ENCODE data around the gene CD68. TPM values are rescaled to one million over a fixed set of nuclear protein-coding genes. Genes with fewer than 3 reads are reported as not detected.
A peak's percentile ranks its signal among the peaks of the same experiment; 100 is the strongest.

Gene CD68
- total RNA-seq, 1 donor from 2014 or later = 0.49 TPM

GRCh38 chr17:7552621-7553051 lies 26.8 kb upstream of the CD68 start:
- Mint-ChIP-seq H3K4me1 (peaks cover 11% of the 10 kb centered on the region), H3K27ac (ENCODE audit: unreplicated experiment) (peak overlapping the region; percentile 76), H3K27me3 (ENCODE audit: low read depth) (peaks cover 9% of the 10 kb centered on the region), H3K36me3 (ENCODE audit: low read depth) (no peaks in the 10 kb centered on the region), H3K4me3 (no peak overlapping the region), H3K9me3 (no peaks in the 10 kb centered on the region)
- TF ChIP-seq, protein P1, sequence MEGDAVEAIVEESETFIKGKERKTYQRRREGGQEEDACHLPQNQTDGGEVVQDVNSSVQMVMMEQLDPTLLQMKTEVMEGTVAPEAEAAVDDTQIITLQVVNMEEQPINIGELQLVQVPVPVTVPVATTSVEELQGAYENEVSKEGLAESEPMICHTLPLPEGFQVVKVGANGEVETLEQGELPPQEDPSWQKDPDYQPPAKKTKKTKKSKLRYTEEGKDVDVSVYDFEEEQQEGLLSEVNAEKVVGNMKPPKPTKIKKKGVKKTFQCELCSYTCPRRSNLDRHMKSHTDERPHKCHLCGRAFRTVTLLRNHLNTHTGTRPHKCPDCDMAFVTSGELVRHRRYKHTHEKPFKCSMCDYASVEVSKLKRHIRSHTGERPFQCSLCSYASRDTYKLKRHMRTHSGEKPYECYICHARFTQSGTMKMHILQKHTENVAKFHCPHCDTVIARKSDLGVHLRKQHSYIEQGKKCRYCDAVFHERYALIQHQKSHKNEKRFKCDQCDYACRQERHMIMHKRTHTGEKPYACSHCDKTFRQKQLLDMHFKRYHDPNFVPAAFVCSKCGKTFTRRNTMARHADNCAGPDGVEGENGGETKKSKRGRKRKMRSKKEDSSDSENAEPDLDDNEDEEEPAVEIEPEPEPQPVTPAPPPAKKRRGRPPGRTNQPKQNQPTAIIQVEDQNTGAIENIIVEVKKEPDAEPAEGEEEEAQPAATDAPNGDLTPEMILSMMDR (conservative IDR thresholded peaks at IDR 0.05) = no peak
- DNase-seq (ENCODE audit: low read depth, low spot score) = no peak

DNA sequence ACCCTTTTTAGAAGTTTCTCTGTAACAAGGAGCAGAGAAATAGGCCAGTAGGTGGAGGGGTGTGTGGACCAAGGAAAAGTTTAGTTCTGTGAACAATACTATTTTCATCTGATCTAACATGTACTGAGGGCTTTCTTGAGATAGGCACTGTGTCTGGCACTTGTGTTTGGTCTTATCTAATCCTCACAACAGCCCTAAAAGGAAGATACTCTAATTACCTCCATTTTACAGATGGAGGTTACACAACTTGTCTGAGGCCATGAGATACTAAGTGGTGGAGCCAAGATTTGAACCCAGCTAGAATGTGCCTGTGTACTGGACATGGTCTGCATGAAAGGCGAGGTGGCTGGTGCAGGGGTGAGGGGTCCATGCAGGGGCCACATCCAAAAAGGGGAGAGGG lies 26.1 kb upstream of the CD68 start:
- peaks cover 7% of the 10 kb centered on the region for H3K27me3 Mint-ChIP-seq (ENCODE audit: low read depth)
- no peaks in the 10 kb centered on the region for H3K36me3 Mint-ChIP-seq (ENCODE audit: low read depth)
- TF ChIP-seq, protein P1 (conservative IDR thresholded peaks at IDR 0.05) = no peak
- peaks cover 15% of the 10 kb centered on the region for H3K4me1 Mint-ChIP-seq
- no peak overlapping the region for H3K4me3 Mint-ChIP-seq
- no peak for DNase-seq (ENCODE audit: low read depth, low spot score)
- no peaks in the 10 kb centered on the region for H3K9me3 Mint-ChIP-seq
- H3K27ac Mint-ChIP-seq (ENCODE audit: unreplicated experiment) = no peak overlapping the region

- Mint-ChIP-seq H3K4me1 (peaks cover 15% of the 10 kb centered on the region), H3K4me3 (peak overlapping the region; percentile 9), H3K9me3 (no peaks in the 10 kb centered on the region), H3K27ac (ENCODE audit: unreplicated experiment) (no peak overlapping the region), H3K36me3 (ENCODE audit: low read depth) (no peaks in the 10 kb centered on the region), H3K27me3 (ENCODE audit: low read depth) (peaks cover 5% of the 10 kb centered on the region)
- TF ChIP-seq, protein P1 (conservative IDR thresholded peaks at IDR 0.05) = peak; percentile 31
- no peak for DNase-seq (ENCODE audit: low read depth, low spot score)
These were observed 24.0 kb upstream of the CD68 start for GRCh38 chr17:7555320-7555948.

DNA sequence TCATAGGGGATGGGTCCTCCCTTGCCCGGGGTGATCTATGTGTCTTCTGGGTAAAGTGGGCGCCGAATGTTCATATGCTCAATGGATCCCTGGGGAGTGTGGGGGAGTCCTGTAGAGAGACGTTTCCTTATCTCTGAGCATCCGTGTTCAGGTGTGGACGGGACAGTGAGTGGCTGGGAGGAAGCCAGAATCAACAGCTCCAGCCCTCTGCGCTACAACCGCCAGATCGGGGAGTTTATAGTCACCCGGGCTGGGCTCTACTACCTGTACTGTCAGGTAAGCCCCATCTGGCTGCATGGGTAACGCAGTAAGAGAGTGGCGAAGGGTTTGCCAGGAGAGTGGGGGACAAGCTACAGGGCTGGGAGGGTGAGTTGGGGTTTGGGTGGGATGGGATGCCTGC lies 22.8 kb upstream of the CD68 start:
- Mint-ChIP-seq H3K4me3 (peak overlapping the region; percentile 54), H3K27ac (ENCODE audit: unreplicated experiment) (no peak overlapping the region), H3K27me3 (ENCODE audit: low read depth) (peaks cover 9% of the 10 kb centered on the region), H3K36me3 (ENCODE audit: low read depth) (no peaks in the 10 kb centered on the region), H3K9me3 (no peaks in the 10 kb centered on the region), H3K4me1 (peaks cover 25% of the 10 kb centered on the region)
- no peak for DNase-seq (ENCODE audit: low read depth, low spot score)
- TF ChIP-seq, protein P1 (conservative IDR thresholded peaks at IDR 0.05) = no peak

GRCh38 chr17:7557147-7557764 lies 22.2 kb upstream of the CD68 start:
- H3K4me1 Mint-ChIP-seq = peaks cover 25% of the 10 kb centered on the region

More at GRCh38 chr17:7557147-7557764, 22.2 kb upstream of the CD68 start:
- H3K27me3 Mint-ChIP-seq (ENCODE audit: low read depth) = peaks cover 9% of the 10 kb centered on the region
- TF ChIP-seq, protein P1 (conservative IDR thresholded peaks at IDR 0.05) = no peak
- H3K9me3 Mint-ChIP-seq = no peaks in the 10 kb centered on the region
- H3K36me3 Mint-ChIP-seq (ENCODE audit: low read depth) = no peaks in the 10 kb centered on the region
- DNase-seq (ENCODE audit: low read depth, low spot score) = no peak
- H3K27ac Mint-ChIP-seq (ENCODE audit: unreplicated experiment) = no peak overlapping the region
- H3K4me3 Mint-ChIP-seq = no peak overlapping the region
